GM13976 (cell line): ENCODE results near the gene DYNC1LI1.
"Not testable (repeated sequence)": the region's sequence is repeated elsewhere in the genome, so short reads cannot be mapped to it uniquely, and the experiment has no call there.

ENCODE experiments used
- DNase-seq: peaks from one replicate; pipeline ENCODE4 v3.0.0; 2012; ENCODE audit warnings: low spot score
- CTCF ChIP-seq: IDR thresholded peaks from 2 replicates; pipeline ENCODE4 v1.5.1; 2012; ENCODE audit warnings: borderline replicate concordance, mild to moderate bottlenecking; ENCODE audit not compliant: insufficient read depth; ENCODE audit errors: extremely low read depth, missing control alignments, control extremely low read depth
- in situ Hi-C: fragments of 300-500 bp; cut with MboI; formaldehyde crosslinking; loops from one replicate; pipeline ENCODE4 v1.12.0; 2022; ENCODE audit warnings: low sequenced_read_pairs, mixed read lengths, inconsistent platforms; ENCODE audit not compliant: unreplicated experiment

Gene DYNC1LI1

DNA sequence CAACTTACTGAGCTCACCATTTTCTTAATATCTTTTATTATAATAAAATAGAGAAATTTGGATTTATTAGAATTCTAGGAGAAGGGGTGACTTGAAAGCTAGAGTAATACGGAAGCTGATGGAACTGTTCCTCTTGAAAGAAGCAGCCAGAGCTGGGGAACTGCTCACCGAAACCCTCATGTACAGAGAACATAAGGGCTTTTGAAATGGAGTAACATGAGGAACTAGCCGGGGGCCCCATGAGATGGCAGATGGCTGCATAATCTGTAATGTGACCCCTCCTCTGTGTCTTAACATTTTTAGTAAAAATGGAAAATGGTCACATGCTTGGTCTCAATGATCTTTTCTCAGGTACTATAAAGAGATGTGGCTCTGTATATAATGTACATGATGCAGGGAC, 15.7 kb upstream of the DYNC1LI1 start:
- TF ChIP-seq CTCF = no peak
- DNase-seq = no peak
- in situ Hi-C loops = no loop called here

DNA sequence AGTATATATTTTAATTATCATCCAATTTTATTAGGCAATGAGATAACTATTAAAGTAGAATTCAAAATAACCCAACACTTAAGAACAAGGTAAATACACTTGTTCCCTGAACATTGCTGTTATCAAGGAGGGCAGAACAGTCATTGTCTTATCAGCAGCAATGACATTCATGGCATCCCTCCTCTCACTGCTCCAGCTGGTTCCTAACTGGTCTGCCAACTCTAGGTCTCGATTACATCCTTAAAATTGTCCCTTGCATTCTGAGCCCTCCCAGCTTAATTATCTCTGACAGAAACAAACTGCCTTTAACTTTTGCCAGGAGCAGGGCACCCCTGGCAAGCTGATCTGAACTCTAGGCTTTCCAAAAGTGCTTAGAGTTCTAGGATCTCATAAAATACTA, 14.0 kb upstream of the DYNC1LI1 start:
- no peak for TF ChIP-seq CTCF
- in situ Hi-C loops = no loop called here
- DNase-seq = no peak

DNA sequence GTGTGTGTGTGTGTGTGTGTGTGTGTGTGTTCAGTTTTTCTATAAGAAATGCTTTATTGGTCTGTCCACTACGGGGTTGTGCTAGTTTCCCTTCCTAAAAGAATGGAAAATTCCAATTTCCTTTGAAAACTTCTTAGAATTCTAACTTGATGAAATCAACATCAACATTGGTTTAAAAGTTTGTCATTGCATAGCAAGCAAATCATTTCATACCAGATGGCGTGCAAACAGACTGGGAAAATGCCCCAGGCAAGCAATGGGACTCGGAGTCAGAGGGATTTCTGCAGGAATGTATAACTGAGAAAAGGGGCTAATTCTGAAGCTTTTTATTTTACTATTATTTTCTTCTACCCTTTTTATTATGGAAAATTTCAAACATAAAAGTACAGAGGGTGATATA, 13.1 kb upstream of the DYNC1LI1 start:
- in situ Hi-C loops = no loop called here
- no peak for DNase-seq
- no peak for TF ChIP-seq CTCF

DNA sequence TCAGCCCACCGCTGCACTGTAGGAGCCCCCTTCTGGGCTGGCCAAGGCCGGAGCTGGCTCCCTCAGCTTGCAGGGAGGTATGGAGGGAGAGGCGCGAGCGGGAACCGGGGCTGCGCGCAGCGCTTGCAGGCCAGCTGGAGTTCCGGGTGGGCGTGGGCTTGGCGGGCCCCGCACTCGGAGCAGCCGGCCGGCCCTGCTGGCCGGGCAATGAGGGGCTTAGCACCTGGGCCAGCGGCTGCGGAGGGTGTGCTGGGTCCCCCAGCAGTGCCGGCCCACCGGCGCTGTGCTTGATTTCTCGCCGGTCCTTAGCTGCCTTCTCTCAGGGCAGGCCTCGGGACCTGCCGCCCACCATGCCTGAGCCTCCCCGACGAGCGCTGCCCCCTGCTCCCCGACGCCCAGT, 8.0 kb upstream of the DYNC1LI1 start:
- DNase-seq, in situ Hi-C loops: not testable (repeated sequence)

GRCh38 chr3:32577581-32578556, 7.2 kb upstream of the DYNC1LI1 start:
- no peak for TF ChIP-seq CTCF
- in situ Hi-C loops = no loop called here
- DNase-seq = peak; percentile 68

GRCh38 chr3:32577174-32577573, 6.5 kb upstream of the DYNC1LI1 start:
- no peak for DNase-seq
- in situ Hi-C loops = no loop called here
- TF ChIP-seq CTCF = no peak

DNA sequence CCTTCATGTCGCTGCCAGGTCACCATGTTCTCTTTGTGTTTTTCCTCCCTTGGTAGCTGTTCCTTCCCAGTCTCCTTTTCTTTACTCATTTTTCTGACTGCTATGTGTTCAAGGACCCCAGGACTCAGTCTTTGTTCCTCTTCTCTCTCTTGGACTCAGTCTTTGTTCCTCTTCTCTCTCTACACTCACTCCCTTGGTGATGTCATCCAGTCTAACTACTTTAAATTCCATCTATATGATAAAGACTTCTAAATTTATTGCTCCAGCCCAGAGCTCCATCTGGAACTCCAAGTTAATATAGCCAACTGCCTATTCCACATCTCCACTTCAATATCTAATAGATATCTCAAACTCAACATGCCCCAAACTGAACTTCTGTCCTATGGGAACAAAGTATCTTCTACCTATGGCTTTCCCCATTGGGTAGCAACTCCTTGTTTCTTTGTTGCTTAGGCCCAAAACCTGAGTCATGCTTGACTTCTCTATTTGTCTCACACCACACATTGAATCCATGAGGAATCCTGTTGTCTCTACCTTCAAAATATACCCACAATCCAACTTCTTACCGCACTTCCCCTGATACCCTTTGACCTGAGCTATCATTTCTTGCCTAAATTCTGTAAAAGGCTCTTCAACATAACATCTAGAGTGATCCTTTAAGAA, 4.9 kb upstream of the DYNC1LI1 start:
- no peak for DNase-seq
- no peak for TF ChIP-seq CTCF
- in situ Hi-C loops = no loop called here
